Left renal cortex interstitium (tissue), 4 donors: ENCODE data around the gene FXYD3. TPM values are rescaled to one million over a fixed set of nuclear protein-coding genes. Genes with fewer than 3 reads are reported as not detected.
A peak's percentile ranks its signal among the peaks of the same experiment; 100 is the strongest.
"Not testable (repeated sequence)": the region's sequence is repeated elsewhere in the genome, so short reads cannot be mapped to it uniquely, and the experiment has no call there.

Experiments used
- DNase-seq, 4 donors: peaks; one replicate each; pipeline ENCODE4 v3.0.0-alpha.2; 2013; ENCODE audit warnings: low read depth in 4 of 4, low spot score in 2 of 4, missing footprints in 1 of 4
- polyA plus RNA-seq, 4 donors: library from polyadenylated mRNA; unstranded; fragments of 120-200 nt; gene quantifications; one replicate each; pipeline ENCODE4 v1.2.1, GENCODE V29; 2013; ENCODE audit not compliant: insufficient read length in 4 of 4

The FXYD3 gene
- polyA plus RNA-seq, 4 donors, result 16.2 to 25.3 (median 19.5) TPM

DNA sequence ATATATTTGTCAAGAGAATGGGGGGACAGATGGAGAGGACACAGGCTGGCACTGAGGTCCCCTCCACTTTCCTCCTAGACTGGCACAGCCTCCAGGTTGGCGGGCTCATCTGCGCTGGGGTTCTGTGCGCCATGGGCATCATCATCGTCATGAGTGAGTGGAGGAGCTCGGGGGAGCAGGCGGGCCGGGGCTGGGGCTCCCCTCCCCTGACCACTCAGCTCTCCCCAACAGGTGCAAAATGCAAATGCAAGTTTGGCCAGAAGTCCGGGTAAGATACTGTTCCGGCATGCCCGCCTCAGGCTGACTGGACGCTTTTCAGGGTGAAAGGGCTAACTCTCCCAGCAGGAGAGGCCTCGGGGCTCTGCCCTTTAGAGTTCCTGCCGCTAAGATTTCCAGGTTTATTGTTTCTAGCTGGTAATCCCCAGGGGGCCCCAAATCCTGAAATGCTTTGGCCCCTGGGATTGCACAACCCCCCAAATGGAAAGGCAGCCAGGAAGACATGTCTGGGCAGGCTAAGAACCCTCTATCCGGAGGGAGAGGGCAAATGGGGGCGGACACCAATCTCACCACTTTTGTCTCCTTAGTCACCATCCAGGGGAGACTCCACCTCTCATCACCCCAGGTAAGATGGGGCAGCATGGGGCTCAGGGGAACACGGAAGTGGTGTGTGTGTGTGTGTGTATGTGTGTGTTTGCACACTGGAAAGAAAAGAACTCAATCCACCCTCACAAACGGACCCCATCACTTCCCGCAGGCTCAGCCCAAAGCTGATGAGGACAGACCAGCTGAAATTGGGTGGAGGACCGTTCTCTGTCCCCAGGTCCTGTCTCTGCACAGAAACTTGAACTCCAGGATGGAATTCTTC lies 7.3 kb downstream of the FXYD3 start:
- no peak for DNase-seq

DNA sequence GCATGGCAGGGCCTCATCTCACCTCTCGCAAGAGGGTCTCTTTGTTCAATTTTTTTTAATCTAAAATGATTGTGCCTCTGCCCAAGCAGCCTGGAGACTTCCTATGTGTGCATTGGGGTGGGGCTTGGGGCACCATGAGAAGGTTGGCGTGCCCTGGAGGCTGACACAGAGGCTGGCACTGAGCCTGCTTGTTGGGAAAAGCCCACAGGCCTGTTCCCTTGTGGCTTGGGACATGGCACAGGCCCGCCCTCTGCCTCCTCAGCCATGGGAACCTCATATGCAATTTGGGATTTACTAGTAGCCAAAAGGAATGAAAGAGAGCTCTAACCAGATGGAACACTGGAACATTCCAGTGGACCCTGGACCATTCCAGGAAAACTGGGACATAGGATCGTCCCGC lies 8.0 kb downstream of the FXYD3 start:
- DNase-seq, result no peak

DNA sequence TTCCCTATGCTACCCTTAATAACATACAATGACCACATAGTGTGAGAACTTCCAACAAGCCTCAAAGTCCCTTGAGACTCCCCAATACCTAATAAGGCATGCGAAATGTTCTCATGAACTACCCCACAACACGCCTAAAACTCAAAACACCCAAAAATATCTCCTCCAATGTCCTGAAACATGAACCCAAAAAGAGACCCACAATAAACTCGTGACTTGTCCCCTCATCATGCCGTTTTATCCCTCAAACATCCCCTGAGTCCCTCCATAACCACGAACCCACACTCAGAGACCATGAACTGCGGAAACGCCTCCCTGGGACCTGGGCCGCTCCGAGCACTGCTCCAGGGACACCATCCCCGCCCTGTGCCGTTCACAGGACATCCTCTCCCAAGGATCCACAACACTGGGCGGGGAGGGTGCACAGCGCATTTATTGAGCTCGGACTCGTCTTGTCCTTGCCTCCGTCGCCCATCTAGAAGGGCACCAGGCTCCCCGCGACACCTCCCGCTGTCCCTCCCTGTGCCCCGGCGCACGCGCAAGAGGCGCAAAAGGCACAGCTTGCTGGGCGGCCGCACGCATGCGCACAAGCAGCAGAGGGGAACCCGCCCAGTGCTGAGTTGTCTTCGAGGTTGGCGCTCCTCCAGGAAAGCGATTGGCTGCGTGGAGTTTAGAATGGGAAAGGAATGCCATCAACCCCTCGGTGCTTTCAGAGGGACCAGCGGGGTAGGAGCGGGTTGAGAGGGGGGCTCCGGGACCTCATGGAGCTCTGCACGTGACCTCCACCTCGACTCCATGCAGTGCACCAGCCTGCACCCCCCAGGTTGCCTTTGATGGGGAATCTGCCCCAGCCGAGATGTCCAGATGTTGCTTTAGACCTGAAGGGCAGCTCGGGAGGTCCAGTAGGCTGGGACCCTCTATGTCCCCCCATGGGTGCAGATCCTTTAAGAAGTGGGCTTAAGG lies 8.8 kb downstream of the FXYD3 start:
- DNase-seq, result peak in 2 of 4 donors; percentile 84 to 89

DNA sequence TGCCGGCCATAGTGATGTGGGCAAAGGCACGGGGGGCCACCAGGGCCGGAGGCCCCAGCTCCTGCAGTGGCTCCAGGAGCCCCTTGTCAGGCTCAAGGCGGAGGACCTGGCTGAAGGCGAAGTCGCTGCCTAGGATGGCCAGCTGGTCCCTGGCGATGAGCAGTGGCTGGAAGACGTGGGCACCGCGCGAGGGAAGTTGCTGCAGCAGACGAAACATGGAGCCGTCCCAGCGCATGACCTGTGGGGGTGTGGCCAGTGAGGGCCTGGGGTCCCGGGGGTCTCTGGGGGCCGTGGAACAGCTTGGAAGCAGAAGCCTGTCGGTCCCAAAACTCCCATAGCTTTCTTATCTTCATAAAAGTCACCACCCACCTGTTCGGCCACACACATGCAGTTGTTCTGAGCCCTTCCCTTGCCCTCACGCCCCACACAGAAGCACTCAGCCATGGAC lies 9.7 kb downstream of the FXYD3 start:
- no peak for DNase-seq

DNA sequence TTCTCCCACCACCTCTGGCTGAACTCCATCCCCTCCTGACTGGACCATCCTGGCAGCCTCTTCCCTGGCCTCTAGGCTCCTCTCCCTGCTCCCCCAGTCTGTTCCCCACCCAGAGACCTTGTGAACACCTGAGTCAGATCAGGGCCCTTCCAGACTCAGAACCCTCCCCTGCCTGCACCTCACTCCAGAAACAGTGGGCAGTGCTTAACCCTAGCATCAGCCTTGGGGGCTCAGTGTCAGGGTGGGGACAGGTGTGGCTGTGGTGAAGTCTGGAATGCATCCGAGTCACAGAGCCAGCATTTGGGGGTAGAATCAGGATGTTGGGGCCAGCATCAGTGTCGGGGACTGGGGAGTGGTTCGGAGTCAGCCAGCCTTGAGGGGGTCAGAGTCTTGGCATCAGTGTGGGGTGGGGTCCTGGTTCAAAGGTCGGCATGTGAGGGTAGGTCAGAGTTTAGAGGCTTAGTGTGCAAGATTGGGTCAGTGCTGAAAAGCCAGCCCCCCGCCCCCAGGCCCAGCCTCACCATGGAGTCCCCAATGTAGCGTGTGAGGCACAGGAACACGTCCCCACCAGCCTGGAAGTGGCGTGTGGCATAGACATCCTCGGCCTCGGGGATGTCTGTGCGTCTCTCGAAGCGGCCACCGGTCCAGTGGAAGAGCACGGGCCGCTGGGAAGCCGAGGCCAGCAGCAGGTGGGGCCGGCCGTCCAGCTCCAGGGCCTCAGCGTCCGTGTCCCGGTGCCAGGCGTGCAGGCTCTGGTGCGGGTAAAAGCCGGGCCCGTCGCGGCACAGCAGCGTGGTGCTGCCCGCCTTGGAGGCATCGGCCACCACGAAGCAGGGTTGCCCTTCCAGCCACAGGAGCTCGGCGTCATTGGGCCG lies 10.4 kb downstream of the FXYD3 start:
- no peak for DNase-seq

DNA sequence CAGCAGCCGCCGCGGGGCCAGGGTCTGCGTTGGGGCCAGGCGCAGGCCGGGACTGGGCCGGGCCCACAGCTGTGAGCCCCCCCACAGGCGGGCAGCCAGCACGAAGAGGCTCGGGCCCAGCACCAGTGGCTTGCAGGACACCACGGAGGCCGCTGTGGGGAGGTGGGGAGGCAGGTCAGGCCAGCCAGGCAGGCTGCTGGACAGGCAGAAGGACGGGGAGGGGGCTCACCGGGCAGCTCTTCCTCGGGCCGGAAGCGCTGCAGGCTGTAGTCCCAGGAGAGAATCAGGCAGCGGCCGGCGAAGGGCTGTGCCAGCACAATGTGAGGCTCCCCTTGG lies 11.0 kb downstream of the FXYD3 start:
- no peak for DNase-seq

DNA sequence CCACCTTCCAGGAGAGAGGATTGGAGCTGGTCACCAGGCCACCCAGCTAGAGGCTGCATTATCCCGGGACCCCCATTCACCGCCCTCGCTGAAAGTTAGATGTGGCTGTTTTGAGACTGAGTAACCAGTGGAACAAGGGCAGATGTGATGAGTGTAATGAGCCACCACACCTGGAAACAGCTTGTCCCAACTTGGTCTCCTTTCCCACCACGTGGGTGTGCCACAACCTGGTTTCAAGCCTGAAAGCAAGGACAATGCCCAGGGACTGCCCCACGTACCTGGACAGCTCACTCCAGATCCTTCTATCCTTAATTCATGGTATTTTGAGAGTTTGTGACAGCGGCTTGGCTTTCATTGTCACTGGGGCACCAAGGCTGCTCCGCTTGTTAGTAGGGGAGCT lies 12.2 kb downstream of the FXYD3 start:
- no peak for DNase-seq

DNA sequence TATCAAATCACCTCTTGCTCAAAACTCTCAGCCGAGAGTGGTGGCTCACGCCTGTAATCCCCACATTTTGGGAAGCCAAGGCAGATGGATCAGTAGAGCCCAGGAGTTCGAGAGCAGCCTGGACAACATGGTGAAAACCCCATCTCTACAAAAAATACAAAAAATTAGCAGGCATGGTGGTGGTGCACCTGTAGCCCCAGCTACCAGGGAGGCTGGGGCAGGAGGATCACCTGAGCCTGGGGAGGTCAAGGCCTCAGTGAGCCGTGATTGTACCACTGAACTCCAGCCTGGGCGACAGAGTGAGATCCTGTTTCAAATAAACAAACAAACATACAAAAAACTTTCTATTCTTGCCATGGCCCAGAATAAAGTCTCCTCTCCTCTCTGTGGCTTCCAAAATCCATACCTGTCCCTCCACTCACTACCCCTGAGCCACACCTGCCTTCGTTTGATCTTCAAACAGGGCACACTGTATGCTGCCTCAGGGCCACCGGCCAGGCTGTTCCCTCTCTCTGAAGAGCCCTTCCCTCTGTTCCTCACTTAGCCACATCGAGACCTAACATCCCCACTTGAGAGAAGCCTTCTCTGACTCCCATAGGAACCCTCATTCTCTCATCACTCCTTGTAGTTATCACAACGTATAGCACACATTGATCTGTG lies 12.9 kb downstream of the FXYD3 start:
- no peak for DNase-seq

DNA sequence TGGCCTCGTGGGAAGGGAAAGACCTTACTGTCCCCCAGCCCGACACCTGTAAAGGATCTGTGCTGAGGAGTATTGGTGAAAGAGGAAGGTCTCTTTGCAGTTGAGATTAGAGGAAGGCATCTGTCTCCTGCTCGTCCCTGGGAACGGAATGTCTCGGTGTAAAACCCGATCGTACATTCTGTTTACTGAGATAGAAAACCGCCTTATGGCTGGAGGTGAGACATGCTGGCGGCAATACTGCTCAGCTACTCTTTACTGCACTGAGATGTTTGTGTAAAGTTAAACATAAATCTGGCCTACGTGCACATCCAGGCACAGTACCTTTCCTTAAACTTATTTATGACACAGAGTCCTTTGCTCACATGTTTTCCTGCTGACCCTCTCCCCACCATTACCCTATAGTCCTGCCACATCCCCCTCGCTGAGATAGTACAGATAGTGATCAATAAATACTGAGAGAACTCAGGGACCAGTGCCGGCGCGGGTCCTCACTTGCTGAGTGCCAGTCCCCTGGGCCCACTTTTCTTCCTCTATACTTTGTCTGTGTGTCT lies 14.2 kb downstream of the FXYD3 start:
- DNase-seq, result not testable (repeated sequence)

DNA sequence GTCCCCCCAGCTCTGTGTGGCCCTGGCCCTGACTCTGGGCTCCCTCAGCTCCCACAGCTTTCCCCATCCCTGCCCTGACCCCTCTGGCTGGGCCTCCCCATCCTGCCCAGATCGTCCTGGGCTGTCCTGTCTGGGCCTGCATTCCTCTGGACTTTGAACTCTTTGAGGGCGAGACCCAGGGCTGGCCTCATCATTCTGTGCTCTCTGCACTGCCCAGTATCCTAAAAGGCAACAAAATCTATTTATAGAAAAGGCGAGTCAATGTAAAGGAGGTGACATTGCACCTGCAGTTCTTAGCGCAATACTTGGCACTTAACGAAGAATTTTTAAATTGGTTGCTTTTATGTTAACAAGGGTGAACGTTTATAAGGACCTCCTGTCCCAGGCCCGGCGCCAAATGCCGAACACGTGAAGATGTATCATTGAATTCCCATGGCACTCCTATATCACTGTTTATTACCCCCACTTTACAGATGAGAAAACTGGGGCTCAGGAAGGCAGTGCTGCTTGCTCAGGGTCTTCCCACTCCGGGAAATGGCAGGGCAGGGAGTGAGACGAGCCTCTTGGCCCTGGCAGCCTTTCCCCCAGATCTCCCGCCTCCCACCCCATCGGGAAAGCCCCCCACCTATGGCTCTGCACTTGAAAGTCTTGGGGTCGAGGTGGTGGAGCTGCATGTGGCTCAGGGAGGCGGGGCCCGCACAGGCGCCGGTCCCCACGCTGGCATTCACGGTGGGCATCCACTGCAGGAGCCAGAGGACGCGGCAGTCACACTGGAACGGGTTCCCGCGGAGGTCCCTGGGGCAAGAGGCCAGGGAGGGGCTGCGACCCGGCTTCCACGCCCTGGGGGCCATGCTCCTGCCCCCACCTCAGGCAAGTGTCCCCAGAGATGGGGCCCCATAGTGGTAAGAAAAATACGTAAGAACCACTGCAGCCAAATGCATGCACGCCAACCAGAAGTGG lies 15.4 kb downstream of the FXYD3 start:
- DNase-seq, result no peak

DNA sequence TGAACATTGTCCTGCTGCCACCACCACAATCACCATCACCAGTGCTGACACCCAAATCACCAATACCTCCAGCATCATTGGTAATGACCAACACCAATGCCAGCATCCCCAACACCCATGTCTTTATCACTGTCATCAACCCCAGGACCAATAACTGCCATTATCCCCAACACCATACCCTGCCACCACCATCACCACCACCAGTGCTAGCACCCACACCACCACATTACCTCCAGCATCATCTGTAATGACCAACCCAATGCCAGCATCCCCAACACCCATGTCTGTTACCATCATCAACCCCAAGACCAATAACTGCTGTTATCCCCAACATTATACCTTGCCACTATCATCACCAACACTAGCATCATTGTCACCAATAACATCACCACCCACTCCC lies 16.6 kb downstream of the FXYD3 start:
- no peak for DNase-seq

DNA sequence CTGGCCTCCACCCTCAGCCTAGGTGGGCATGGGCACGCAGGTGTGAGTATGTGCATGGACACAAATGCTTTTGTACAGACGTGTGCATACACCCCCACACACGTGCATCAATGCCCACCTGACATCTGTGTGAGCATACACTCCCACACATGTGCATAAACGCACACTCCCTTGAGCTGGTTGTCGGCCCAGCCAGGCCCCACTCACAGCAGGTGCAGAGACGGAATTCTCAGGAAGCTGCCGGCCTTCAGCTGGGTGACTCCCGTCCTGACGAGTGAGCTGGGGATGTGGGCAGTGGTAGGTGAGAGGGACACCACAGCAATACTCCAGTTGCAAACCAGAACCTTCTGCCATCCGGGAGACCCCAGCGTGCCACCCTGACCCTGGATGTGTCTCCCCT lies 18.2 kb downstream of the FXYD3 start:
- DNase-seq, result no peak

DNA sequence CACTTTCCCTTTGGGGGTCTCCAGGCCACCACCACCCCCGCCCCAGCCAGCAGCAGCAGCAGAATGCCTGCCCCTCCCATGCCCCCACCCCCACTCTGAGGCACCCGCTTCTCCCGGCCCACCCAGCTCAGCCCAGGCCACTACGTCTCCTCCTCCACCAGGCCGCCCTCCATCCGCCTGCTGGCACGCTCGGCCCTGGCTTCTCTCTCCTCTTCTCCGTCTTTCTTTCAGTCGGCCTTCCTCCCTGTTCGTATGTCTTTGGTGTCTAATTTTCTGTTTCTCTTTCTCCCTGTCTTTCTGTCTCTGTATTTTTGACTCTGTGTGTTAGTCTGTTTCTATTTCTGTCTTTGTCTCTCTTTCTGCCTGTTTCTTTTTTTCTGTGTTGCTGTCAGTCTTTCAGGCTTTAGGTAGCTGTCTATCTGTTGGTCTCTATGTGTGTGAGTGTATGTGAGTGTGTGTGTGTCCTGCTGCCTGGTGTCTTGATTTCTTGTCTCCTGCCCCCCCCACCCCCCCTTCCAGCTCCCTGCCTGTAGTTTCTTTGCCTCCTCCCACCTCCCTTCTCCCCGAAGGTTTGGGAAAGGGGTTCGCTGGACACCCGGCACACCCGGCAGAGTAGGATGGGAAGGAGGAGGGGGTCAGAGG lies 19.1 kb downstream of the FXYD3 start, which contains the start of gene LGI4:
Gene LGI4 (minus strand): TSS at position 459 of the 642 bp plus-strand sequence. CDS start 379 bp downstream, at position 80.
- no peak for DNase-seq

DNA sequence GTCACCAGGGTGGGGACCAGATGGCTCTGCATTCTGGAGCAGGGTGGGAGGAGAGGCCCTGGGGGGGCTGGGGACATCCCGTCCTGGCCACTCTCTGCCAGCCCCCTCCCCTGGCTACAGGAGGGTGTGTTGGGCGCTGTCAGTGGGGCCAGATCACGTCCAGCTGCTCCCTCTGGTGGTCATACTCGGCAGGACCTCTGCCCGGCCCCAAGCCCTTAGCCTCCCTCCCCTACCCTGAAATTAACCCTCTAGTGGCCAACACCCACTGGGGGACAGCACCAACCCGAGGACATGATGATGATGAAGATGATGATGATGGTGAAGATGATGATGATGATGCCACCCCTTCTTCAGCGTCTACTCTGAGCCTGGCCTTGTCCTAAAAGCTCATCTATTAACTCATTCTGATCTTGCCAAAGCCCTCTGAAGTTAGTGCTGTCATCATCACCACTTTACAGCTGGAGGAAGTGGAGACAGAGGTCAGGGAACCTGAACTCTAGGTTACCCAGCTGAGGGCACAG lies 19.8 kb downstream of the FXYD3 start:
- no peak for DNase-seq

DNA sequence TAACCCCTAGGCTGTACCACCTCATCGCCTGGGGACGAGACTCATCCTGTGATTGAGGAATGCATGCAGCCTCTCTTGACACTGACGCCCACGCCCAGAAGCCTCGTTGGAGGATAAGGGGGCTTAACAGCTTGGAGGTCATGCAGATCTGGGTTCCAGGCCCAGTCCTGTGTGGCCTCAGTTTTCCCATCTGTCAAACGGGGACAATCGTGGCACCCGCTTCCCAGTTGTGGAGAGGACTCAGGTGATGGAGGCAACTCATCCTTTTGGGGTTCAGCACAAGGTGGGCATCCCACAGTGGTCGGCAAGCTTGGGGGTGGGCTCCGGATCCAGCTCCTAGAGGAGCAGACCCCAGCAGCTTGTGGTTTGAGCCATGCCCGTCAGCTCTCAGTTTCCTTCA lies 20.6 kb downstream of the FXYD3 start:
- no peak for DNase-seq

DNA sequence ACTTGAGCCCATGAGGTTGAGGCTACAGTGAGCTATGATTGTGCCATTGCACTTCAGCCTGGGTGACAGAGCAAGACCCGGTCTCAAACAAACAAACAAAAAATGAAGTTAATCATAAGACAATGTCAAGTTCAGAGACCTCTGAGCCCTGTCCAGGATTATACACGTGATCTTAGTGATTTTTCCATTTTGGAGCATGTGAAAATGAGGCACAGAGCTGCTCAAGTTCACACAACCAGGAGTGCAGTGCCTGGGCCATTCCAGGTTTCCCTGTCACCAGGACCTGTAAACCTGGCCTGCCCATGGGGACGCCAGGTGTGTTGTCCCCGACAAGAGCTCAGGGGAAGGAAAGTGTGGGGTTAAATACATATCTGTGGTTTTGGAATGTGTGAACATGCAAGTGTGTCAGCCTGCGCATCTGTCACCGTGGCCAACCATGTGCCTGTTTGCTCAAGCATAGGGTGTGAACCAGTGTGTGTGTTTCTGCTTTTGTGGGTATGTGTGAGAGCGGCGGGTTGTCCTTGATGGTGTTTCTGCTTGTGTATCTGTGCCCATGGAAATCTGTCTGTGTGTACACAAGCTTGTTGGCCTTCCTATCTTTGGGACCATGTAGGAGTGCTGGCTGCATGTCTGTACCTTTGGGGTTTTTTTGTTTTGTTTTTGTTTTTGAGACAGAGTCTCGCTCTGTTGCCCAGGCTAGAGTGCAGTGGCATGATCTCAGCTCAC lies 21.5 kb downstream of the FXYD3 start:
- no peak for DNase-seq

DNA sequence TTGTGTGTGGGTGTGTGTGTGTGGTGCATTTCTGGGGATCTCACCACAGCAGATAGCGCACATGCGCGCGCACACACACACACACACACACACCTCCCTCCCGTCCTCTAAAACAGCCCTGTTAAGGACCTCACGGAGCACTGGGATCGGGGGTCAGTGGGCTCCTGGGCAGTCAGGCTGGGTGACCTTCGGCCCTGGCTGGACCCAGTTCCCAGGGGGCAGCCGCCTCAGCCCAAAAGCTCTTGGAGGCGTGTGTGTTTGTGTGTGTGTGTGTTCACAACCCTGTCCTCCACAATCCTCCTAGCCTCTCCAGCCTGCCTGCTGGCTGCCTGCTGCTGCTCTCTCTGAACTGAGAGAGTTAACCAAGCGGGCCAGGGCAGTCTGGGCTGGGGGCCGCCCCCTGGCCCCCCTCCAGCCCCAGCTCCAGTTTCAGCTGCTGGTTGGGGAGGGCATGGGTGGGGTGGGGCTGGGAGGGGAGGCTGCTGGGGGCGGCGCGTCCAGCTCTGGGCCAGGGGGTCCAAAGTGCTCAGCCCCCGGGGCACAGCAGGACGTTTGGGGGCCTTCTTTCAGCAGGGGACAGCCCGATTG lies 22.8 kb downstream of the FXYD3 start, which contains the start of gene FXYD1:
Gene FXYD1 (plus strand): TSS at position 520 of the 588 bp plus-strand sequence. CDS start 1,256 bp downstream, outside the sequence.
- no peak for DNase-seq
